ENCODE measurements around the gene CCDC184. TPM values are rescaled to one million over a fixed set of nuclear protein-coding genes. Genes with fewer than 3 reads are reported as not detected.

CCDC184 gene
- total and polyA plus RNA-seq, 2 donors (not counting 1 experiment from before 2014, with no cell fraction given) = 0.17 to 0.28 TPM

DNA sequence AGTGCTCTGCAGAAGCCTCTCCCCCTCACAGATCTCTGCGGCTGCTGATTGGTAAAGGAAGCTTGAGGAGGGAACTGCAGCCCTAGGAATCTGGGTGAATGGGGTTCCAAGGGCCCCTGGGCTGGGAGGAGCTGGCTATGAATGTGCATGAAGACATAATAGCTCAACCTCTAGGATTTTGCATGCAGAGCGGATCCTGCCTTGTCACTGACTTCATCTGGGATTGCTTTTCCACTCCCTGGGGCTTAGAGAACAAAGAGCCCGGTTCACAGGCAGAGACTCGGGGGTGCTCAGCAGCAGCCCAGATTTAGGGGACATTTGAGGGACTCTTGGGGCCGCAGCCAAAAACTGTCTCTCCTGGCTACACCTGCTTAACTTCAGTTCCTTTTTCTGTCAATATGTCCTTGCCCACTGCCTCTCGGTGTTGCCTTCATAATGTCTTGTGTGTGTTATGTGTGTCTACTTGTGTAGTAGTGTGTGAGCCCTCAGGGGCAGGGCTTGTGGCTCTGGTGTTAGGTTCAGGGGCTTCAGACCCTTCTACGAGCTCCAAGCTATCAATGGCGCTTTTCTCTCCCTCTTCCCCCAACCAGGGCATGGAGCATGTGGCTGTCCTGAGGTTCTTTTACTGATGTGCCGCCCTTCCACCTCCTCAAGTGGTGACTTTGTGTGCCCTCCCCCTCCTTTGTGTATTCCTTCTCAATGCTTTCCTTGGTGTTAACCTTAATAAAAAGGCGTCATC lies 1.9 kb downstream of the CCDC184 start:
- H4K20me1 ChIP-seq (ENCODE audit: control insufficient read depth, extremely low read depth, insufficient read depth, low read length) = no peaks in the 10 kb centered on the region
- no peak overlapping the region for H3K4me2 ChIP-seq (ENCODE audit: extremely low read depth, insufficient read depth, low read length)
- TF ChIP-seq, protein P1, sequence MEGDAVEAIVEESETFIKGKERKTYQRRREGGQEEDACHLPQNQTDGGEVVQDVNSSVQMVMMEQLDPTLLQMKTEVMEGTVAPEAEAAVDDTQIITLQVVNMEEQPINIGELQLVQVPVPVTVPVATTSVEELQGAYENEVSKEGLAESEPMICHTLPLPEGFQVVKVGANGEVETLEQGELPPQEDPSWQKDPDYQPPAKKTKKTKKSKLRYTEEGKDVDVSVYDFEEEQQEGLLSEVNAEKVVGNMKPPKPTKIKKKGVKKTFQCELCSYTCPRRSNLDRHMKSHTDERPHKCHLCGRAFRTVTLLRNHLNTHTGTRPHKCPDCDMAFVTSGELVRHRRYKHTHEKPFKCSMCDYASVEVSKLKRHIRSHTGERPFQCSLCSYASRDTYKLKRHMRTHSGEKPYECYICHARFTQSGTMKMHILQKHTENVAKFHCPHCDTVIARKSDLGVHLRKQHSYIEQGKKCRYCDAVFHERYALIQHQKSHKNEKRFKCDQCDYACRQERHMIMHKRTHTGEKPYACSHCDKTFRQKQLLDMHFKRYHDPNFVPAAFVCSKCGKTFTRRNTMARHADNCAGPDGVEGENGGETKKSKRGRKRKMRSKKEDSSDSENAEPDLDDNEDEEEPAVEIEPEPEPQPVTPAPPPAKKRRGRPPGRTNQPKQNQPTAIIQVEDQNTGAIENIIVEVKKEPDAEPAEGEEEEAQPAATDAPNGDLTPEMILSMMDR (conservative IDR thresholded peaks at IDR 0.05 in 1 of 2, IDR thresholded peaks at IDR 0.05 in 1 of 2; ENCODE audit: low read depth in 1 of 2, low read length in 2 of 2) = no peak
- TF ChIP-seq EZH2 (IDR thresholded peaks at IDR 0.05; ENCODE audit: low read length, missing control alignments) = no peak
- H2AFZ ChIP-seq (ENCODE audit: low read length) = no peak overlapping the region
- no peak overlapping the region for H3K9ac ChIP-seq (ENCODE audit: insufficient read depth, low read length)
- peaks cover 4% of the 10 kb centered on the region for H3K4me1 ChIP-seq (ENCODE audit: control insufficient read depth, extremely low read depth, insufficient read depth, low read length)
- H3K4me3 ChIP-seq (replicated peaks in 1 of 4; ENCODE audit: control extremely low read depth in 1 of 4, insufficient read depth in 1 of 4, low read depth in 3 of 4, low read length in 4 of 4) = no peak overlapping the region
- no peaks in the 10 kb centered on the region for H3K9me3 ChIP-seq (ENCODE audit: control insufficient read depth, insufficient read depth, low read depth, low read length)
- H3K79me2 ChIP-seq (ENCODE audit: control insufficient read depth, insufficient read depth, low read length) = no peaks in the 10 kb centered on the region
- no peaks in the 10 kb centered on the region for H3K36me3 ChIP-seq (ENCODE audit: control insufficient read depth, insufficient read depth, low read length)
- H3K27me3 ChIP-seq (ENCODE audit: control insufficient read depth, insufficient read depth, low read length) = peaks cover 46% of the 10 kb centered on the region
- no peak for DNase-seq (ENCODE audit: low read depth in 2 of 2)
- H3K27ac ChIP-seq (ENCODE audit: insufficient read depth, low read length) = no peak overlapping the region

DNA sequence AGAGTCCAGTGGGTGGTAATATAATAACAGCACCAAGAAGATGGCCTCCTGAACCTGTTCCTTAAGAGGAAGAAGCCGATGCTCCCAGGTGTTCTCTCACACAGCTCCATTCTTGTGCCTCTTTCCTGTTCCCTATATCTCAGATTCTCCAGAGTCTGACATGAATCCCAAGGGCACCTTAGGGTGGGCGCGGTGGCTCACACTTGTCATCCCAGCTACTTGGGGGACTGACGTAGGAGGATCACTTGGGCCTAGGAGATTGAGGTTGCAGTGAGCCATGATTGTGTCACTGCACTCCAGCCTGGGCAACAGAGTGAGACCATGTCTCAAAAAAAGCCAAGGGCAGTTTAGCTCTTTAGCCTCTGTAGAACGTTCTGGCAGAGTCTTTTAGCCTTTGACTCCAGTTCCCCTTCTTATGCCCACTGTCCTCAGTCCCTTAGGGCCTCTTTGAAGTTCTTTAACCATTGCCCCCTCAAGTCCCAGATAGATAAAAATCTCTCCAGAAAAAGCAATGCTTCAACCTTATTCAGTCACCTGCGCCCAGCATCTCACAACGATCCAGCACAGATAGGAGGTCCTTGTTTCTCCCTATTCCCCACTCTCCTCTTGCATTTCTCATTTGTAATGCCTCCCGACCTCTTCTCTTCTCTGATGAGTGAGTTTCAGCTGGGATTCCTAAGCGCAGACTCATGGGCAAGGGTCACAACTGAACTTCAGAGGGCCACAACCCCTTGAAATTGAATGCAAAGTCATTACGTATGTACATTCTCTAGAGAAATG lies 4.7 kb downstream of the CCDC184 start:
- DNase-seq (ENCODE audit: low read depth in 2 of 2) = no peak

More for the DNA sequence above, 4.7 kb downstream of the CCDC184 start:
- no peak overlapping the region for H3K27ac ChIP-seq (ENCODE audit: insufficient read depth, low read length)
- TF ChIP-seq EZH2 (IDR thresholded peaks at IDR 0.05; ENCODE audit: low read length, missing control alignments) = no peak
- TF ChIP-seq, protein P1 (conservative IDR thresholded peaks at IDR 0.05 in 1 of 2, IDR thresholded peaks at IDR 0.05 in 1 of 2; ENCODE audit: low read depth in 1 of 2, low read length in 2 of 2) = no peak
- H3K4me2 ChIP-seq (ENCODE audit: extremely low read depth, insufficient read depth, low read length) = no peak overlapping the region
- H3K36me3 ChIP-seq (ENCODE audit: control insufficient read depth, insufficient read depth, low read length) = no peaks in the 10 kb centered on the region
- peaks cover 33% of the 10 kb centered on the region for H3K27me3 ChIP-seq (ENCODE audit: control insufficient read depth, insufficient read depth, low read length)
- H3K9ac ChIP-seq (ENCODE audit: insufficient read depth, low read length) = no peak overlapping the region
- H2AFZ ChIP-seq (ENCODE audit: low read length) = no peak overlapping the region
- H3K79me2 ChIP-seq (ENCODE audit: control insufficient read depth, insufficient read depth, low read length) = no peaks in the 10 kb centered on the region
- H3K4me1 ChIP-seq (ENCODE audit: control insufficient read depth, extremely low read depth, insufficient read depth, low read length) = no peaks in the 10 kb centered on the region
- no peaks in the 10 kb centered on the region for H3K9me3 ChIP-seq (ENCODE audit: control insufficient read depth, insufficient read depth, low read depth, low read length)
- H3K4me3 ChIP-seq (replicated peaks in 1 of 4; ENCODE audit: control extremely low read depth in 1 of 4, insufficient read depth in 1 of 4, low read depth in 3 of 4, low read length in 4 of 4) = no peak overlapping the region
- no peaks in the 10 kb centered on the region for H4K20me1 ChIP-seq (ENCODE audit: control insufficient read depth, extremely low read depth, insufficient read depth, low read length)
